ENCODE results near the gene ADAMTSL1. TPM values are rescaled to one million over a fixed set of nuclear protein-coding genes. Genes with fewer than 3 reads are reported as not detected.

The ADAMTSL1 gene
- polyA plus RNA-seq, 6 donors from 2014 or later: not detected

DNA sequence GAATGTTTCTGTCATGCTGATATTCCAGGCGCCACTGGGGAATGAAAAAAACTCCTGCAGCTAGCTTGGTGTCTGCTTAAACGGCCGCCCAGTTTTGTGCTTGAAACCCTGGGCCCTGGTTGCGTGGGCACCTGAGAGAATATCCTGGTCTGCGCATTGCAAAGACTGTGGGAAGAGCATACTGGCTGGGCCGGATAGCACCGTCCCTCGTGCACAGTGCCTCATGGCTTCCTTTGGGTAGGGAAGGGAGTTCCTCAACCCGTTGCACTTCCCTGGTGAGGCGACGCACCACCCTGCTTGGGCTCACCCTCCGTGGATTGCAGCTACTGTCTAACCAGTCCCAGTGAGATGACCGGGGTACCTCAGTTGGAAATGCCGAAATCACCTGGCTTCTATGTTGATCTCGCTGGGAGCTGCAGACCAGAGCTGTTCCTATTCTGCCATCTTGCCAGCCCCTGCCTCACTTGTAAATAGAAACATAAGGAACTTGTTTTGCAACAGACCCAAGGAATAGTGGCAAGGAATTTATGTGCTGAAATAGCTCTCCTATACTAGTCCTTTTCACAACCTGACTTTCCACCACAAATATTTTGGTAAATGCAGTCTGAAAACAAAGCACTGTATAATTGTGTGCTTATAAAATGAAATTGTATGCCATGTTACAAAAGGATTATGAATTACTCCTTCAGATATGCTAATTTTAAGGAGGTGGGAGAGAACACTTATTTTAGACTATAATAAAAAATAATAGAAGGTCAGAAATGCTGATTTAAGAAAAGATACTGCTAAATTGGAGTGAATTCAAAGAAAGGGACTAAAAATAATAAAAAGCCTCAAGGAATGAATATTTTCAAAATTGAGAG lies 90.3 kb downstream of the ADAMTSL1 start:
- ATAC-seq (ENCODE audit: low read depth in 2 of 2) (no peak), DNase-seq (no peak)
- Mint-ChIP-seq H3K27me3 (no peaks in the 10 kb centered on the region), H3K27ac (no peak overlapping the region), H3K9me3 (peaks cover 3 to 20% (median 14%) of the 10 kb centered on the region in 7 donors), H3K36me3 (no peaks in the 10 kb centered on the region), H3K4me1 (no peaks in the 10 kb centered on the region), H3K4me3 (no peak overlapping the region)

DNA sequence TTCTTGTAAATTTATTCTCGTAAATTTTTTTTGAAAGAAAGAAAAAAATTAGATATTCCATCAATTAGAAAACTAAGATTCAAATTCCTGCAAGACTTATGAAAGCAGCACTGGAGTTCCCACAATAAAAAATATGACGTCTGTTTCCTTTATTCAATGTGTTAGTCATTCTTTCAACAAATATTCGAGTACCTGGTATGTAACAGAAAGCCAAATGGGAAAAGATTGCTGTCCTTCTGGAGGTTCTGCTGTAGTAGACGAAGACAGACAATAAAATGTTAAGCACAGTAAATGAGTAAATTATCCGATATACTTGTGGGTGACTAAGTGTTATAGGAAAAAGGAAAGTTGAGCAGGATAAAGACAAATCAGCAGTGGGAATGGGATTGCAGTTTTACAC lies 92.2 kb downstream of the ADAMTSL1 start:
- H3K4me1 Mint-ChIP-seq: no peaks in the 10 kb centered on the region
- H3K27ac Mint-ChIP-seq: no peak overlapping the region
- H3K36me3 Mint-ChIP-seq: no peaks in the 10 kb centered on the region
- H3K9me3 Mint-ChIP-seq: peaks cover 0 to 14% (median 4%) of the 10 kb centered on the region in 7 donors
- DNase-seq (no peak), ATAC-seq (ENCODE audit: low read depth in 2 of 2) (no peak)
- H3K4me3 Mint-ChIP-seq: no peak overlapping the region
- H3K27me3 Mint-ChIP-seq: no peaks in the 10 kb centered on the region

DNA sequence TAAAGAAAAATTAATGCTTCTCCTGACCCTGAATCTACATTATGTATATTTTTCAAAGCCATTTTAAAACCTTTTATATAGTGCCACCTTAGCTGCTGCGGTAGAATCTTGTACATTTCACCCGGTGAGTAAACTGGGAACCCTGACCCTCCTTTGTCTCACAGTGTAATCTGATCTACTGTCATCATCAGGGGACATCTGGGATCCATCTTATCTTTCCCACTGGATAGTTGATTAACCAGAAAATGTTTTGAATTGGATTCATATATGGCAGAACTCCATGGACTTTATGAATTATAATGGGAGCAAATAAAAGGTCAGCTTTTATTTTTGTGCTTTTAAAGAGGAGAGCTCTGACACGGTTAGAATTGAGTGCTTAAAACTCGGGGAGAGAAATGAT lies 95.0 kb downstream of the ADAMTSL1 start:
- no peaks in the 10 kb centered on the region for H3K27me3 Mint-ChIP-seq
- H3K4me1 Mint-ChIP-seq: no peaks in the 10 kb centered on the region
- H3K9me3 Mint-ChIP-seq: peaks cover 0 to 8% (median 0%) of the 10 kb centered on the region in 7 donors
- H3K27ac Mint-ChIP-seq: no peak overlapping the region
- no peak for DNase-seq
- H3K4me3 Mint-ChIP-seq: no peak overlapping the region
- no peak for ATAC-seq (ENCODE audit: low read depth in 2 of 2)
- no peaks in the 10 kb centered on the region for H3K36me3 Mint-ChIP-seq

DNA sequence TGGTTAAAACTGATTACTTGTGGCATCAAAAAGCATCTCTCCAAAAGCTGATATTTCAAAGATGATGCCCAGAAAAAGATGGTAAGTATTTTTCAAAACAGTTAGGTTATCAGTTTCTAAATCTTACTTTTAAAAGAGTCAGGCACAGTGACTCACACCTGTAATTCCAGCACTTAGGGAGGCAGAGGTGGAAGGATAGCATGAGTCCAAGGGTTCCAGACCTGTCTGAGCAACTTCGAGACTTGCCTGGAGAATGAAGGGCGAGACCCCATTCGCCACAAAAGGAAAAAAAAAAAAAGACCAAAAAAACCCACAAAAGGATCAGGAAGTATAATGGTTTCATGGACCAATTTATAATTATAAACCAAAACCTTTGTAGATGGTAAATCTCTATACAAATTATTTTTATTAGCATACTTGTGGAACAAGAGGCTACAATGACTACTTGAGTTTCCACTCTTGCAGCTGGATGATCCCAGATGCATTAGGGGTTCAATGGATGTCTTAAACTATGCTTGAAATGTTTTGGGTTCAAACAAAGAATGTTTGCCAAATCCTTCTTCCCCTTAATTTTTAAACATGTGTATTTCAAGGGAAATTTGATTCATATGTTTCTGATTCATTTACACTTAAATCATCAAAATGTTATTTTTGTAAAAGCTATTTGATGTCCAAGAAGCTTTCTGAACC lies 96.1 kb downstream of the ADAMTSL1 start:
- peaks cover 0 to 8% (median 0%) of the 10 kb centered on the region in 7 donors for H3K9me3 Mint-ChIP-seq
- H3K27me3 Mint-ChIP-seq: no peaks in the 10 kb centered on the region
- no peaks in the 10 kb centered on the region for H3K36me3 Mint-ChIP-seq
- no peak overlapping the region for H3K27ac Mint-ChIP-seq
- H3K4me3 Mint-ChIP-seq: no peak overlapping the region
- no peak for ATAC-seq (ENCODE audit: low read depth in 2 of 2)
- no peak for DNase-seq
- H3K4me1 Mint-ChIP-seq: no peaks in the 10 kb centered on the region

DNA sequence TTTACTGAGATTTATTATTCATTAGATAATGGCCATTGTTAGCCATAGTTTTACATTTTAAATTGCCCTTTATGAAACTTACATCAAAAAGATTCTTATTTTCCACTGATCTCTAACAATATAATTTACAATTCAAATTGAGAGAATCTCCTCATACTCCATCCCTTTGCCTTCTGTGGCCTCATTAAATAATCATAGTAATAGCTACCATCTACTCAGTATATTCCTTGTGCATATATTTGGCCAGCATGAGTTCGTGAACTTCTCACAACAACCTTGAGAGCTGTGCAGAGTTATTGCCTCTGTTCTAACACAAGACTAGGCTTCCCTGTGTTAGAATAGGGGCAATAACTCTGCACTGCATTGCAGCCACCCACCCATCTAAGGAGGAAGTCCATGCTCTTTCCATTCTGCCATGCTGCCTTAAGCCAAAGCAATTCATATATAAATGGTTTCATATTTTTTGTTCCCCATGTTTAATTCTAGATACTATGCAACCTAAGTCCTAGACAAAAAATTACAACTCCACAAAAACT lies 99.1 kb downstream of the ADAMTSL1 start:
- Mint-ChIP-seq H3K9me3 (peaks cover 0 to 3% (median 0%) of the 10 kb centered on the region in 7 donors), H3K27me3 (no peaks in the 10 kb centered on the region), H3K36me3 (no peaks in the 10 kb centered on the region), H3K4me3 (no peak overlapping the region), H3K27ac (no peak overlapping the region), H3K4me1 (no peaks in the 10 kb centered on the region)
- DNase-seq (no peak), ATAC-seq (ENCODE audit: low read depth in 2 of 2) (no peak)

DNA sequence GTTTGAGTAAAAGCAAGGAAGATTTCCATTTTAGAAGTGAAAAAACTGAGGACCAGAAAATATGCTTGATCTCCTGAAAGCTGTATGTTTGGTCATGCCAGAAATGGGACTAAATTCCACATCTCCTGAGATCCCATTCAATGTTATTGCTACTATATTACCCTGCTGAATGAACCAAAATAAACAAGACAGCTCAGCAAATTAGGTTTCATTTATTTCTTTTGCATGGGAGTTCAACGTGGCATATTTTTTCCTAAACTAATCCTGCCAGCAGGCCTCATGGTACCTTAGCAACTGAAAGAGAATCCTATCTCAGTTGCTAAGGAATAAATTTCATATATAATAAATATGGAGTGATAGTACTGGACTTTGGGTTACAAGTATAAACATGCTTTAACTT lies 101.7 kb downstream of the ADAMTSL1 start:
- no peak overlapping the region for H3K27ac Mint-ChIP-seq
- H3K4me3 Mint-ChIP-seq: no peak overlapping the region
- no peaks in the 10 kb centered on the region for H3K4me1 Mint-ChIP-seq
- DNase-seq (no peak), ATAC-seq (ENCODE audit: low read depth in 2 of 2) (no peak)
- no peaks in the 10 kb centered on the region for H3K36me3 Mint-ChIP-seq
- peaks cover 0 to 5% (median 0%) of the 10 kb centered on the region in 7 donors for H3K9me3 Mint-ChIP-seq
- H3K27me3 Mint-ChIP-seq: no peaks in the 10 kb centered on the region

DNA sequence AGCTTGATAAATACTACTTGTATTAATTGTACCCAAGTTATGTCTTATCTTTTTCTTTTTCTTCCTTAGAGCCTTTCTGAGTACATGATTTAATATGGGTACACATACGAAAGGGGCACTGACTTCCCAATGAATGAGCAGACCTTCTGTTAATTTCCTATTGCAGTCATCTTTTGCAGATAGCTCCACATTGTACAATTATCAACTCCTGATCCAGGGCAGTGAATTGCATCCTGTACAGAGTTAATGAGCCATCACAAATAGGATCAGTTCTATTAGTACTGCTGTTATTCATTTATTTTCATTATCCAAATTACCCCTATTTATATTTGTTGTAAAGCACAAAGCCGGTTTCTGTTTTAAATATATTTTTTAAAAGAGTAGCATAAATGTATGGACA lies 105.6 kb downstream of the ADAMTSL1 start:
- Mint-ChIP-seq H3K27ac (no peak overlapping the region), H3K36me3 (no peaks in the 10 kb centered on the region), H3K27me3 (no peaks in the 10 kb centered on the region), H3K9me3 (peaks cover 0 to 9% (median 0%) of the 10 kb centered on the region in 7 donors), H3K4me1 (no peaks in the 10 kb centered on the region), H3K4me3 (no peak overlapping the region)
- DNase-seq: no peak
- ATAC-seq (ENCODE audit: low read depth in 2 of 2): no peak

DNA sequence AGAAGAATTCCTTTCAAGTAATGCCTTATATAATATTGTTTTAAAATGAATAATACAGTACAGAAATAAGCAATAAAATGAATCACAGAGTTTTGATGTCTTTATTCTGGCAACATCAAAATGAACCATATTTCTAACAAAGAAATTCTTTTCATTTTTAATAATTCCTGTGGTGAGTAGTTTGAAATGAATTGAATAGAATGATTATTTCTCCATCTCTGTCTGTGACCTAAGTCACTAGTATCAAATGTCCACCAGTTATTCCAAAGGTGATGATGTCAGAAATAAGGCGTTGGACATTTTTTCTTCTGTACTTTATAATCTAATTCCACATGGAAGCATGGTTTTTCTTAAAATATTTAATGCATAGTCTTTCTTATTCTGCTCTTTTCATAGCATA lies 106.2 kb downstream of the ADAMTSL1 start:
- H3K36me3 Mint-ChIP-seq: no peaks in the 10 kb centered on the region
- H3K27ac Mint-ChIP-seq: no peak overlapping the region
- H3K4me1 Mint-ChIP-seq: no peaks in the 10 kb centered on the region
- DNase-seq (no peak), ATAC-seq (ENCODE audit: low read depth in 2 of 2) (no peak)
- H3K4me3 Mint-ChIP-seq: no peak overlapping the region
- no peaks in the 10 kb centered on the region for H3K27me3 Mint-ChIP-seq
- H3K9me3 Mint-ChIP-seq: peaks cover 0 to 9% (median 0%) of the 10 kb centered on the region in 7 donors

DNA sequence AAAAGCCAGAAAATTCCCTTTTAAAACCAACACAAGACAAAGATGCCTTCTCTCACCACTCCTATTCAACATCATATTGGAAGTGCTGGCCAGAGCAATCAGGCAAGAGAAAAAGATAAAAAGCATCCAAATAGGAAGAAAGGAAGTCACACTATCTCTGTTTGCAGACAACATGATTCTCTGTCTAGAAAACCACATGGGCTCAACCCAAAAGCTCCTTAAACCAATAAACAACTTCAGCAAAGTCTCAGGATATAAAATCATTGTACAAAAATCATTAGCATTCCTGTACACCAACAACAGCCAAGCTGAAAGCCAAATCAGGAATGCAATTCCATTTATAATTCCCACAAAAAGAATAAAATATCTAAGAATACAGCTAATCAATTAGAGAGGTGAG lies 112.0 kb downstream of the ADAMTSL1 start:
- no peak for DNase-seq
- Mint-ChIP-seq H3K27me3 (no peaks in the 10 kb centered on the region), H3K36me3 (no peaks in the 10 kb centered on the region), H3K9me3 (peaks cover under 1 to 13% (median 3%) of the 10 kb centered on the region in 7 donors), H3K4me1 (no peaks in the 10 kb centered on the region), H3K4me3 (no peak overlapping the region), H3K27ac (no peak overlapping the region)
- no peak for ATAC-seq (ENCODE audit: low read depth in 2 of 2)

DNA sequence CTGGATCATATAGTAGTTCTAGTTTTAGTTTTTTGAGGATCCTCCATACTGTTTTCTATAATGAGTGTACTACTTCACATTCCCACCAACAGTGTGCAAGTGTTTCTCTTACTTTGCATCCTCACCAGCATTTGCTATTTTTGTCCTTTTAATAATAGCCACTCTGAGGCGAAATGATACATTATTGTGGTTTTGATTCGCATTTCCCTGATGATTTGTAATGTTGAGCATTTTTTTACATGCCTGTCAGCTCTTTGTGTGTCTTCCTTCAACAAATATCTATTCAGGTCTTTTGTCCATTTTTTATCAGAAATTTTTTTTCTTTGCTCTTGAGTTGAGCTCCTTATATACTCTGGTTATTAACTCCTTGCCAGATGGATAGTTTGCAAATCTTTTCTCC lies 114.0 kb downstream of the ADAMTSL1 start:
- ATAC-seq (ENCODE audit: low read depth in 2 of 2) (no peak), DNase-seq (no peak)
- Mint-ChIP-seq H3K27me3 (no peaks in the 10 kb centered on the region), H3K27ac (no peak overlapping the region), H3K4me3 (no peak overlapping the region), H3K4me1 (no peaks in the 10 kb centered on the region), H3K36me3 (no peaks in the 10 kb centered on the region), H3K9me3 (peaks cover 6 to 30% (median 13%) of the 10 kb centered on the region in 7 donors)

DNA sequence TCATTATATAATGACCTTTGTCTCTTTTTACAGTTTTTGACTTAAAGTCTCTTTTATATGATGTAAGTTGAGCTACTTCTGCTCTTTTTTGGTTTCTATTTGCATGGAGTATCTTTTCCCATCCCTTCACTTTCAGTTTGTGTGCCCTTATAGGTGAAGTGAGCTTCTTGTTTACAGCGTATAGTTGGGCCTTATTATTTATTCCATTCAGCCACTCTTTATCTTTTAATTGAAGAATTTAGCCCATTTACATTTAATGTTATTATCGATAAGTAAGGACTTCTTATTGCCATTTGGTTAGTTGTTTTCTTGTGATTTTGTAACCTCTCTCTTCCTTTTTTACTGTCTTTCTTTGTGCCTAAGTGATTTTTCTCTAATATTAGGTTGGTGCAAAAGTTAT lies 117.3 kb downstream of the ADAMTSL1 start:
- Mint-ChIP-seq H3K4me1 (no peaks in the 10 kb centered on the region), H3K9me3 (peaks cover 6 to 39% (median 20%) of the 10 kb centered on the region in 7 donors), H3K36me3 (no peaks in the 10 kb centered on the region), H3K27ac (peak overlapping the region in 1 of 6 donors; percentile 22), H3K4me3 (no peak overlapping the region), H3K27me3 (no peaks in the 10 kb centered on the region)
- no peak for DNase-seq
- ATAC-seq (ENCODE audit: low read depth in 2 of 2): no peak

DNA sequence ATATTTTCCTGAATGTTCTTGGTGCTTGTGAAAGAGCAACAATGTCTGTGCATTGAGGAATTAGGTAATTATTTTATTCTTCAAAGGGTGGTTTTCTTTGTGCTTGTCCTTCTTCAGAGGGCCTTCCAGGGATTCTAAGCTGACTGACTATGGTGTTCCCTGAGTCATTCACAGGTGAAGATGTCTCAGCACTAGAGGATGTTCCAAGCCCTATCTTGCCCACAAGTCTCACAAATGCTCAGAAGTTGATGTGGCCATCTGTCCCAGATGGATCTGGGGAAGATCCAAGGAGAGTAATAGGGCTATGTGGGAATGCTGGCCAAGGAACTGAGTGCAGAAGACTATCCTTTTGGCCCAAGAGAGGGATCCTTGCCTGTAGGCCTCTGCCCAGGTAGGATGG lies 120.9 kb downstream of the ADAMTSL1 start:
- ATAC-seq (ENCODE audit: low read depth in 2 of 2) (no peak), DNase-seq (no peak)
- H3K4me1 Mint-ChIP-seq: no peaks in the 10 kb centered on the region
- no peak overlapping the region for H3K27ac Mint-ChIP-seq
- H3K27me3 Mint-ChIP-seq: no peaks in the 10 kb centered on the region
- H3K9me3 Mint-ChIP-seq: peaks cover 5 to 30% (median 16%) of the 10 kb centered on the region in 7 donors
- no peaks in the 10 kb centered on the region for H3K36me3 Mint-ChIP-seq
- H3K4me3 Mint-ChIP-seq: no peak overlapping the region

DNA sequence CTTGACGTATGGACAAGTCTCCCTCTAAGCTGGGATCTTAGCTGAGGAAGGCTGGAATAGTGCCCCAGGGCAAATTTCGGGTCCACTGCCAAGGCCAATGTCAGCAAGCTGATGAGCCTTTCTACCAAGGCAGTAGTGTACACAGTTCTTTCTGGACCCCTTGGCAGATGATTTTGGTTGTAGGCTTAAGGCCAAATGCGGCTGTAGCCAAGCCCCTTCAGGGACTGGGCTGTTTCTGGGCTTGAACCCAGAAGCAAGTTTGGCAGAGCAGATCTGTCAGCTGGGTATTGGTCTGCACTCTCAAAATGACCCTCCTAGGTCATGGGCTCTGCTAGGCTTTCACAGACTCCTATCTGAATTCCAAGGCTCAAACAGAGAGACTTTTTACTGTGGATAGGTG lies 121.6 kb downstream of the ADAMTSL1 start:
- no peak for DNase-seq
- no peaks in the 10 kb centered on the region for H3K4me1 Mint-ChIP-seq
- H3K27me3 Mint-ChIP-seq: no peaks in the 10 kb centered on the region
- ATAC-seq (ENCODE audit: low read depth in 2 of 2): no peak
- no peak overlapping the region for H3K27ac Mint-ChIP-seq
- no peaks in the 10 kb centered on the region for H3K36me3 Mint-ChIP-seq
- peaks cover 5 to 29% (median 16%) of the 10 kb centered on the region in 7 donors for H3K9me3 Mint-ChIP-seq
- H3K4me3 Mint-ChIP-seq: no peak overlapping the region

DNA sequence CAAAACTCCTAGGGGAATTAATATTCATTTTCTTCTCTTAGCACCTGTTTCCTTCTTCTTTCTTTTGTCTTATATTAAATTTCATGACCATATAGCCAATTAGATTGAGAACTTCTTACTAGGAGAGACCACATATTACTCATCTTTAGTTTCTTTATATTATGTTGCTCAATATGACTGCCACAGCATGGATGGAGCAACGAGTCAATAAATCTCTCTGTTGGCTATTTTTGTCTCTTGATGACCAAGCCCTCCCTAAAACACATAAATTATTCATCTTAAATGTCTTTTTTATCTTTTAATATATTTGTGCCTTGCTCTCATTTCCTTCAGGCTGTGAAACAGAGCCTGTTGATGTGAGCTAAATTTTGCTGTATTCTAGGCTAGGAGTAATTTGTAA lies 123.0 kb downstream of the ADAMTSL1 start:
- ATAC-seq (ENCODE audit: low read depth in 2 of 2) (no peak), DNase-seq (no peak)
- no peaks in the 10 kb centered on the region for H3K36me3 Mint-ChIP-seq
- peaks cover 2 to 20% (median 9%) of the 10 kb centered on the region in 7 donors for H3K9me3 Mint-ChIP-seq
- H3K4me1 Mint-ChIP-seq: no peaks in the 10 kb centered on the region
- H3K27me3 Mint-ChIP-seq: no peaks in the 10 kb centered on the region
- H3K27ac Mint-ChIP-seq: no peak overlapping the region
- no peak overlapping the region for H3K4me3 Mint-ChIP-seq

Measured in naive B cell (primary cell).